Effector memory CD4-positive, alpha-beta T cell (primary cell): ENCODE data around the gene GARRE1.
"Not testable (repeated sequence)": the region's sequence is repeated elsewhere in the genome, so short reads cannot be mapped to it uniquely, and the experiment has no call there.

Source experiments
- DNase-seq, 3 donors: peaks; one replicate each; pipeline ENCODE4 v3.0.0-alpha.2; 2020
- H3K27ac ChIP-seq: 2 replicates; pipeline ENCODE4 v1.7.0; 2013; ENCODE audit warnings: mild to moderate bottlenecking, low read length, moderate library complexity; ENCODE audit not compliant: insufficient read depth, poor library complexity, severe bottlenecking
- H3K27me3 ChIP-seq: replicated peaks from 2 replicates; pipeline ENCODE4 v1.7.0; 2013; ENCODE audit warnings: mild to moderate bottlenecking, low read length; ENCODE audit not compliant: insufficient read depth, control insufficient read depth, poor library complexity, severe bottlenecking
- H3K36me3 ChIP-seq: 2 replicates; pipeline ENCODE4 v1.7.0; 2013; ENCODE audit warnings: mild to moderate bottlenecking, low read length, moderate library complexity; ENCODE audit not compliant: control insufficient read depth, insufficient read depth
- H3K4me1 ChIP-seq: 2 replicates; pipeline ENCODE4 v1.7.0; 2013; ENCODE audit warnings: low read length, mild to moderate bottlenecking; ENCODE audit not compliant: control insufficient read depth, insufficient read depth, poor library complexity, severe bottlenecking
- H3K4me3 ChIP-seq: 2 replicates; pipeline ENCODE4 v1.7.0; 2013; ENCODE audit warnings: low read length, low read depth, mild to moderate bottlenecking; ENCODE audit not compliant: insufficient read depth, poor library complexity, severe bottlenecking
- H3K9me3 ChIP-seq: 2 replicates; pipeline ENCODE4 v1.7.0; 2013; ENCODE audit warnings: mild to moderate bottlenecking, low read length, moderate library complexity; ENCODE audit not compliant: control insufficient read depth

Gene GARRE1

GRCh38 chr19:34230820-34231219 is 23.5 kb upstream of the GARRE1 start:
- Histone ChIP-seq H3K27ac (no peak overlapping the region), H3K36me3 (peaks cover 33% of the 10 kb centered on the region), H3K9me3 (no peaks in the 10 kb centered on the region)

GRCh38 chr19:34231439-34231838 is 22.9 kb upstream of the GARRE1 start:
- no peaks in the 10 kb centered on the region for H3K9me3 ChIP-seq
- H3K36me3 ChIP-seq: peaks cover 26% of the 10 kb centered on the region
- no peak overlapping the region for H3K4me3 ChIP-seq
- H3K27me3 ChIP-seq: no peaks in the 10 kb centered on the region
- H3K4me1 ChIP-seq: peaks cover 8% of the 10 kb centered on the region
- no peak for DNase-seq
- no peak overlapping the region for H3K27ac ChIP-seq

More at GRCh38 chr19:34230820-34231219, 23.5 kb upstream of the GARRE1 start:
- Histone ChIP-seq H3K27me3 (no peaks in the 10 kb centered on the region), H3K4me3 (no peak overlapping the region), H3K4me1 (peaks cover 10% of the 10 kb centered on the region)
- DNase-seq: no peak

- Histone ChIP-seq H3K4me1 (peaks cover 8% of the 10 kb centered on the region), H3K4me3 (no peak overlapping the region), H3K27ac (no peak overlapping the region), H3K9me3 (no peaks in the 10 kb centered on the region), H3K36me3 (peaks cover 25% of the 10 kb centered on the region), H3K27me3 (no peaks in the 10 kb centered on the region)
- DNase-seq: no peak
These were observed 21.5 kb upstream of the GARRE1 start for GRCh38 chr19:34232566-34233481.

GRCh38 chr19:34235425-34235940 is 18.9 kb upstream of the GARRE1 start:
- Histone ChIP-seq H3K4me1 (peaks cover 8% of the 10 kb centered on the region), H3K27ac (no peak overlapping the region), H3K27me3 (no peaks in the 10 kb centered on the region), H3K4me3 (no peak overlapping the region), H3K36me3 (no peaks in the 10 kb centered on the region), H3K9me3 (no peaks in the 10 kb centered on the region)
- DNase-seq: no peak

- Histone ChIP-seq H3K9me3 (no peaks in the 10 kb centered on the region), H3K36me3 (no peaks in the 10 kb centered on the region), H3K4me3 (no peak overlapping the region), H3K4me1 (peaks cover 8% of the 10 kb centered on the region), H3K27ac (no peak overlapping the region), H3K27me3 (no peaks in the 10 kb centered on the region)
- no peak for DNase-seq
These were observed 18.0 kb upstream of the GARRE1 start for GRCh38 chr19:34236035-34236987.

- Histone ChIP-seq H3K36me3 (no peaks in the 10 kb centered on the region), H3K27me3 (no peaks in the 10 kb centered on the region), H3K4me1 (peaks cover 8% of the 10 kb centered on the region), H3K4me3 (no peak overlapping the region), H3K9me3 (no peaks in the 10 kb centered on the region), H3K27ac (no peak overlapping the region)
- DNase-seq: no peak
These were observed 17.1 kb upstream of the GARRE1 start for GRCh38 chr19:34237283-34237682.

GRCh38 chr19:34237939-34238338 is 16.4 kb upstream of the GARRE1 start:
- H3K4me1 ChIP-seq: peaks cover 1% of the 10 kb centered on the region
- no peaks in the 10 kb centered on the region for H3K27me3 ChIP-seq
- DNase-seq: no peak
- no peaks in the 10 kb centered on the region for H3K36me3 ChIP-seq
- H3K27ac ChIP-seq: no peak overlapping the region
- H3K4me3 ChIP-seq: no peak overlapping the region
- no peaks in the 10 kb centered on the region for H3K9me3 ChIP-seq

- Histone ChIP-seq H3K27ac (no peak overlapping the region), H3K27me3 (no peaks in the 10 kb centered on the region), H3K4me1 (no peaks in the 10 kb centered on the region), H3K4me3 (no peak overlapping the region), H3K36me3 (no peaks in the 10 kb centered on the region), H3K9me3 (no peaks in the 10 kb centered on the region)
- no peak for DNase-seq
These were observed 12.6 kb upstream of the GARRE1 start for GRCh38 chr19:34241513-34242337.

GRCh38 chr19:34243138-34243875 is 11.0 kb upstream of the GARRE1 start:
- H3K4me1 ChIP-seq, H3K36me3 ChIP-seq, DNase-seq, H3K27ac ChIP-seq, H3K4me3 ChIP-seq, H3K9me3 ChIP-seq, H3K27me3 ChIP-seq: not testable (repeated sequence)
